CD1c-positive myeloid dendritic cell (primary cell): Measurements from ENCODE around the gene FLAD1.

Experiments
- DNase-seq: peaks from one replicate; pipeline ENCODE4 v3.0.0-alpha.2; 2016; ENCODE audit errors: extremely low spot score

The FLAD1 gene

DNA sequence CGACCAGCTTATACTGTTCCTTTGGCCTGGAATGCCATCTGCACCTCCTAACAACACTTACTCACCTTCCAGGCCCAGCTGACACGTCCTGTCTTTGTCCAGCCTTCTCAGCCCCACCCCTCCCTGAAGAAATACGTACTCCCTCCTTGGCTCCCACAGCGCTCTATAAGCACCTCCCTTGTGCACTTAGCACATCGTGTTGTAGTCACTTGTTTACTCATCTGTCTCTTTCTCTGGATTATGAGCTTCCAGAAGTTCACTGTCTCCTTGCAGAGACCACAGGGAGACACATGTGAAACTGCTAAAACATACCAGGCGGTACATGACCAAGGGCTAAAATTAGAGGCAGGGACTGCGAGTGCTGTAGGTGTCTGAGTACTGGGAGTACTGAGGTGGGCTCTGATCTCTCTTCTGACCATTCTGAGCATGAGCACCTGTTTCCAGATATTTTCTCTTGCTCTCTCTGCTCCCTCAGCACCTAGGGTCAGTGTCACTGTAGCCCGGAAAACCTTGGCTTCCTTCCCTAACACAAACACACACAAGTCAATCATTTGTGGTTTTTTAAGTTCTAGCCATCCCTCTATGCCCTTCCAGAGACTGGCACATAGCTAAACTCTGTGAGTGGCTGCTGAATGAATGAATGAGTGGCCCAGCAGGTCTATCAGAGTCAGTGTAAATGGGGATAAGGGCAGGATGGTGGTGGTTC, 55.6 kb downstream of the FLAD1 start:
- DNase-seq: no peak

DNA sequence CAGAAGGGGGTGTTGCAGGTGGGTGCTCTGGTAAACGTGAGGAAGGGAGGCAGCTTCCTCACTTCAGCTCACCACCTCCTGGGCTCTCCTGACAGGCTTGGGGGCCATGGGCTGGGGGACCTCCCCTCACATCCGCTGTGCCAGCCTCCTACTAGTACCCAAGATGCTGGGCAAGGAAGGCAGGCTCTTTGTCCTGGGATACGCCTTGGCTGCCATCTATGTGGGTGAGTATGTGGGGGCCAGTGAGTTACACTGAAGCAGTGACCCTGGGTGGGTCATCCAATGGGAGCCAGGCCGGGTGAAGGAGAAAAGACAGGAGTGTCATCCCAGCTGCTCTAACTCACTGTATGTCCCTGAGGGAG, 56.1 kb downstream of the FLAD1 start:
- DNase-seq: no peak

DNA sequence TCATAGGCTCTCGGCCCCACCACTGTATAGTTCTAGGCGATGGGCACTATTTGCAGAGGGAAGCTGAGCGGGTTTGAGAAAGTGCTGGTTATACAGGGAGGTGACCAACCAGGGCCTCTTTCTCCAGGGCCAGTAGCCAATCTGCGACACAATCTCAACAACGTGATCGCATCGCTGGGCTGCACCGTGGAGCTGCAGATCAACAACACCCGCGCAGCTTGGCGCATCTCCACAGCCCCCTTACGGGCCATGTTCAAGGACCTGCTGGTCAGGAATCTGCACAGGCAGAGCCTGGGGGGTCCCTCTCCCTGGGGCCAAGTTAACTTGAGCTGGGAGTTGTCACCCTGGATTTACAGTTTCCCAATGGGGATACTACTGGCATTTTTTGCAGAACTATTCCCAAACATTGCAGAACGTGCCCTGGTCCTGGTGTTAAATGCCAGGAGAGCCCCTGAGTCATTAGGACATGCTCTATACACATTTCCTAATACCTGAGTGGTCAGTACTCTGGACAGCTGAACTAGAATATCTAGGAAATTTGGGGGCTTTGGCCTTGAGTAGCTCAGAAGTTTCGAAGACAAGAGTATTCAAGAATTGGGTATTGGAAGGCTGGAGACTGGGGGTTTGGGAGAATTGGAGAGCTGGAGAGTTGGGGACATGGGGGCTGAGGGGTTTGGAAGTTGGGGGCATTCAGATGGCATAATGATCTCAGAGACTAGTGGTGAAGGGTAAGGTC, 57.4 kb downstream of the FLAD1 start:
- DNase-seq: no peak
